Activated CD4-positive, alpha-beta T cell treated with anti-CD3 and anti-CD28 coated beads, Interleukin-2, amount 50 U/mL, for 48 hours (primary cell): ENCODE results near the gene CCN5.

Experiments used
- DNase-seq, 2 experiments: peaks; one replicate each; pipeline ENCODE4 v3.0.0-alpha.2; 2020

CCN5 gene

GRCh38 chr20:44717986-44718385, 2.8 kb downstream of the CCN5 start:
- no peak for DNase-seq

DNA sequence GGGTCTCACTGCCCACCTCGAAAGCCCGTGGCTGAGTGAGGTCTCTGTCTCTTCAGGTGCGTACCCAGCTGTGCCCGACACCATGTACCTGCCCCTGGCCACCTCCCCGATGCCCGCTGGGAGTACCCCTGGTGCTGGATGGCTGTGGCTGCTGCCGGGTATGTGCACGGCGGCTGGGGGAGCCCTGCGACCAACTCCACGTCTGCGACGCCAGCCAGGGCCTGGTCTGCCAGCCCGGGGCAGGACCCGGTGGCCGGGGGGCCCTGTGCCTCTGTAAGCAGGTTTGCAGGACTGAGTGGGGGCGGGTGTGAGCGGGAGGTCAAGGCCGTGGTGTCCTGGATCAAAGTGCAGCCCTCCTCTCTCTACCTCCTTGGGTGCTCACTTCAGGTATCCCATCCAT, 4.7 kb downstream of the CCN5 start:
- no peak for DNase-seq

- DNase-seq = no peak
Measured at GRCh38 chr20:44720621-44720996, 5.4 kb downstream of the CCN5 start.

DNA sequence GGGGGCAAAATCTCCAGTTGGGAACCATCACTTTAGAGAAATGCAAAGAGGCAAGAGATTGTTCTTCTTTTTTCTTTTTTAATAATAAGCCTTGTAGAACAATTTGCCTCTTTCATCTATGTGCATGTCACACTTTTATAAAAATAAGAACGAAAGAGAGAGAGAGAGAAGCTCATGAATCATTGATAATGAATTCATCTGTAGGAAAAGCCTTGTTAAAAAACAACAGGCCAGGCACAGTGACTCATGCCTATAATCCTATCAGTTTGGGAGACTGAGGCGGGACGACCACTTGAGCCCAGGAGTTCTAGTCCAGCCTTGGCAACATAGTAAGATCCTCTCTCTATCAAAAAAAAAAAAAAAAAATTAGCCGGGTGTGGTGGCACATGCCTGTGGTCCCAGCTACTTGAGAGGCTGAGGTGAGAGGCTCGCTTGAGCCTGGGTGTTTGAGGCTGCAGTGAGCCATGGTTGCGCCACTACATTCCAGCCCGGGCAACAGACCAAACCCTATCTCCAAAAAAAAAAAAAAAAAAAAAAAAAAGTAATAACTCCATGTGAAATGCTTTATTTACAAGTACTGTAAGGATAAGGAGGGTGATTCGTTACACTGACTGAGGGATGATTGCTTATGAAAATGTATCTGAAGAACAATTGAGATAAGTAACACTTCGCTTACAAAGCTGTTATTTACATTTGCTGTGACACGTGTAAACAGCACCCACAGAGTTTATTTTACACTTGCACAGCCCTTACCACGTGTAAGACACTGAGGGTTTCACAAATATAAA, 6.0 kb downstream of the CCN5 start:
- DNase-seq = no peak

DNA sequence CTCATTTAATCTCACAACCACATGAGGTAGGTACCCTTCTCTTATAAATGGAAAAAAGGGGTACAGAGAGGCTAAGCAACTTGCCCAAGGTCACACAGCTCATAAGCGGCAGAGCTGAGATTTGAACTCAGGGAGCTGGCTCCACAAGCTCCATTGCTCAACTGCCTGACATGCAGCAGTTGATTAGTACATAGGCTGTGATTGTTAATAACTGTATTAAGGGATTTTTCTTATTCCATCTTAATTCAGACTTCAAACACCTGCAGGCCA, 6.6 kb downstream of the CCN5 start:
- DNase-seq = no peak

DNA sequence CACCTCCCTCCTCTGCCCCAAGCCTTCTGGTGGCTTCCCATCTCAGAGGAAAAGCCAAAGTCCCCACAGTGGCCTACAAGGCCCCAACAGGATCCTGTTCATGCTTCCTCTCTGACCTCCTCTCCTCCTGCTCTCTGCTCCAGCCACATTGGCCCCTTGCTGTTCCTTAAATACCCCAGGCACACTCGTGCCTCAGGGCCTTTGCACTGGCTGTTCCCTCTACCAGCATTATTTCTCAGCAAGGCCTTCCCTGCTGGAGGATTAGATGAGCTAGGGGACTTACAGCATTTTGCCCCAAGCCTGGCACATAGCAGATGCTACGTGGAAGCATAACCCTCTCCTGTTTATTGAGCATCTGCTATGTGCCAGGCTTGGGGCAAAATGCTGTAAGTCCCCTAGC, 7.8 kb downstream of the CCN5 start:
- no peak for DNase-seq

DNA sequence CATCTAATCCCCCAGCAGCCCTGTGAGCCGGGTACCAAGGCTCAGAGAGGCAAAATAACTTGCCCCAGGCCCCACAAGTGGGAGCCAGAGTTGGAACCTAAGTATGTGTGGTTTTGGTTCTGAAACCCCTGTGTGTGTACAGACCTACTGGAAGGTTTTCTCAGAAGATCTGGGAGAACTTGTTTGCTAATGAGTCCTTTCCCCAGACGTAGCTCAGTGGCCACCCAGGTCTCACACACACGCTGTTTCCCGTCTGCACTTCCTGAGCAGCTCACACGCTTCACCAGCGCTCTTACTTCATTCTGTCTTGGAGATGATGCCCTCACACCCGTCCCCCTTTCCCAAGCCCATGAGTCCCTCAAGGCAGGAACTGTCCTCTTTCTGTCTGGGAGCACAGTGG, 8.2 kb downstream of the CCN5 start:
- DNase-seq = no peak

DNA sequence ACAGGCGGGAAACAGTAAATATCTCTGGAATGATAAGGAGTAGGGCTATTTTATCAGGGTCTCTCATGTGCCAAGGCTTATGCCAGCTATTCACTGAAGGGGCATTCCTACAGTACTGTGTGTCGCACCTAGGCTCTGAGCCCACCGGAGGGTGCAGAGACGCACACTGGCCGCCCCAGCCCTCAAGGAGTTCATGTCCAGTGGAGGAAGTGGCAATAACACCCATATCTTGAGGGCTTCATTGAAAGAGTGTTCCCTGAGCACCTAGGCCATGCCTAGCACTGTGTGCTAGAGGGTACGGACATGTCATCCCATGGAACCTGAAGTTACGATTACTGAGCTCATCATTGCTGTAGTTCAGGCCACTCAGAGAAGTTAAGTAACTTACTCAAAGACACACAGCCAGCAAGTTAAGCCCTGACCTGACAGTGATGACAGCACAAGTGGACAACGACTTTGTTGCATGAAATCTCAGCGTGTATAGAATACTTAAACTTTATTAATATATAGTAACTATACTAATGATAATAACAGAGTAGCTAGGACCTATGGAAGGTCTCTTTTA, 8.7 kb downstream of the CCN5 start:
- no peak for DNase-seq

DNA sequence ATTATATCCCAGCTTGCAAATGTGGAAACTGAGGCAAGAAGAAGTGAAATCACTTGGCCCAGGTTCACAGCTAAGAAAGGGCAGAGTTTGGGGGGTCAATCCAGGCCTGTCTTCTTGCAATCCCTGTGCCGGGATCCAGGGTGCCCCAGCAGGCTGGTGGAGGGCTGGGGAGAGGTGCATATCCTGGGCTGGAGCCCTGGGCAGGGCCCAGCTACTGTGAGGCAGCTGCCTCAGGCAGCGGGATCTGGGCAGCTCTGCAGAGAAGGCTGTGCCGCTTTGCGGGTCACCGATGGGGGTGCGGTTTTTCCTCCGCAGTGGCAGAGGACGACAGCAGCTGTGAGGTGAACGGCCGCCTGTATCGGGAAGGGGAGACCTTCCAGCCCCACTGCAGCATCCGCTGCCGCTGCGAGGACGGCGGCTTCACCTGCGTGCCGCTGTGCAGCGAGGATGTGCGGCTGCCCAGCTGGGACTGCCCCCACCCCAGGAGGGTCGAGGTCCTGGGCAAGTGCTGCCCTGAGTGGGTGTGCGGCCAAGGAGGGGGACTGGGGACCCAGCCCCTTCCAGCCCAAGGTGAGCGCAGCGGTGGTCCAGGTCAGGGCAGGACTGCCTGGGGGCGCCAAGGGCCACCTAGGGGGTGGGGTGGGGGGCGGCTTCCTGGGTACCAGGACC, 9.4 kb downstream of the CCN5 start:
- no peak for DNase-seq

- no peak for DNase-seq
Measured at GRCh38 chr20:44725837-44726236, 10.7 kb downstream of the CCN5 start.

DNA sequence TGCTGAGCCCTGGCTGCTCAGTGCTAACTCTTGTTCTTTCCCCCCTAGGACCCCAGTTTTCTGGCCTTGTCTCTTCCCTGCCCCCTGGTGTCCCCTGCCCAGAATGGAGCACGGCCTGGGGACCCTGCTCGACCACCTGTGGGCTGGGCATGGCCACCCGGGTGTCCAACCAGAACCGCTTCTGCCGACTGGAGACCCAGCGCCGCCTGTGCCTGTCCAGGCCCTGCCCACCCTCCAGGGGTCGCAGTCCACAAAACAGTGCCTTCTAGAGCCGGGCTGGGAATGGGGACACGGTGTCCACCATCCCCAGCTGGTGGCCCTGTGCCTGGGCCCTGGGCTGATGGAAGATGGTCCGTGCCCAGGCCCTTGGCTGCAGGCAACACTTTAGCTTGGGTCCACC, 11.9 kb downstream of the CCN5 start:
- no peak for DNase-seq

- no peak for DNase-seq
Measured at GRCh38 chr20:44727651-44728050, 12.5 kb downstream of the CCN5 start.

DNA sequence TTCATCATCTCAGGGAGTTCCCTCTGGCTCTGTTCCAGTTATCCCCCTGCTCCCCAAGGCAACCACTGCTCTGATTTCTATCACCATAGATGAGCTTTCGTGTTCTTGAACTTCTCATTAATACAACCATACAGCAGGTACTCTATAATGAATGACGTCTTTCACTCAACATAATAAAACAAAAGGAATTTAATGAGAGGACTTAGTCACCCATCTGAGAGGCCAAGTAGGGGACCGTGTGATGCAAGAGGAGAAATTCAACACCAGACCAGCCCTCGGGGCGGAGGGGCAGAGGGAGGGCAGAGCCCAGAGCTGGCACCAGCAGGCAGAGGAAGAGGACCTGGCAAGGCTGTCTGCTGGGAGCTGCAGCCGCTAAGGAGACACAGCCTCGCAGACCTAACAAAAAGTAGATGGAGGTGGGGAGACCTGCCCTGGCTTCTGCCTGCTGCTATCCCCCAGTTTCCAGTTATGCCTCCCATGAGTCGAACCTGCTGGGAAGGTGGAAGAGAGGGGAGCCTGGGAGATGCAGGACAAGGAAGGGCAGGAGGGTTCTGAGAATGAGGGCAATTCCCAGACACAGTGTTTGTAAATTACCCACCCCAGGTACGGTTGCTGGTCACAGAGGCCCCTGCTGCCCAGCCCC, 13.8 kb downstream of the CCN5 start:
- no peak for DNase-seq

- DNase-seq = no peak
Measured at GRCh38 chr20:44730441-44730840, 15.3 kb downstream of the CCN5 start.

DNA sequence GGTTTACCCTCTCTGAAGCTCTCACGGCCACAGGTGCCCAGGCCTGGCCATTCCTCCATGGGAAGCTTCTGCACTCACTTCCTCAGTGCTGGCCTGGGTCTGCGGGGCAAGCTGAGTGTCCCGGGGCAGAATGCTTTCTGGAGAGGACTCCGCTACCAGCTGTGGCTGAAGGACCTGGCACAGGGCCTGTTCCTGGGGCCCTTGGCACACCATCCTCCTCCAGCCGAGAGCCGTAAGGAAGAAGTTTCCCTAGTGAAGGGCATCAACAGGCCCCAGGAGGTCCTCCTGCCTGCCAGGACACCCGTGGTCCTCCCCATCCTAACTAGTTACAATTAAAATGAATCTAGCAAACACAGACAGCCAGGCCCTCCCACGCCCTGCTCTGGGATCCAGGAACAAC, 16.5 kb downstream of the CCN5 start:
- no peak for DNase-seq

DNA sequence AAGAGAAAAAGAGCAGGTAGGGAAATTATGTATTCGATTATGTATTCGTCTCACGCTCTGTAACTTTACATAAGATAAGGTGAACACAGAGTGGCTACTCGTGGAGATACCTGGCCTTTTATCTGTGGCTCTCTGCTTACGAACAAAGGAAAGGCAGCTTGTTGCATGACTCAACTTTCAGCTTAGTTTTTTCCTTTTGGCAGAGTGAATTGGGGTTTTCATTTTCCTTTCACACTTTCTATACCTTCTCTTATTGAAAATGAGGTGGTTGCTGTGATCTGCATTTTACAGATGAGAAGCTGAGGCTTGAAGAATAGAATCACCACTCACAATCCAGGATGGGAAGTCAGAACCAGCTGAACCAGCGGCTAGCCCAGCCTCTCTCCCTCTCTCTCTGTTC, 17.2 kb downstream of the CCN5 start:
- DNase-seq = no peak

DNA sequence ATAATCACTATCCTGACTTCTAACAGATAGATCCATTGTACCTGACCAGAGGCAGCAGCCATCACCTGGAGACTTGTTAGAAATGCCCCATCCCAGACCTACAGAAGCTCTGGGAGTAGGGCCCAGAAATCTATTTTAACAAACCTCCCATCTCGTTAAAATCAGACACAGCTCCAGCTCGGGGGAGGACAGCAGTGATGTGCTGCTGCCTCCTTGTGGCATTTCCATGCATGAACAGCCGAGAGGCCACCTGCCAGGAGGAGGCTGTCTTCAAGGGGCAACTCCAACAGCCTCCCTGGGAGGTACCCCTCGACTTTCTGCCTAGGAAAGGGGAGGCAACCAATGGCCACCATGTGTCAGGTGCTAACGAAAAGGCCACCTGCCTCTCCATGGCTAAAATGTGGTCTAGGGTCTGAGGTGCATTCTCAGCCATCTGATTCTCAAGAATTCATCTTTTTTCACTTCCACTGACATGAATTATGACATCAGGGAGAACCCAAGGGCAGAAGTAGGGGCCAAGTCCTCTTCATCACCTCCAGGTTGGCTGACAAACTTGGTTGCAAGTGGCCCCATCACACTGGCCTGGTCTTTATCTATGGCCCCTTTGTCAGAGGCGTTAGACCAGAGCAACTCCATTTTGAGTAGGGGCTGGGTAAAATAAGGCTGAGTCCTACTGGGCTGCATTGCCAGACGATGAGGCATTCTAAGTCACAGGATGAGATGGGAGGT, 18.3 kb downstream of the CCN5 start:
- DNase-seq = peak; percentile 64 to 73

DNA sequence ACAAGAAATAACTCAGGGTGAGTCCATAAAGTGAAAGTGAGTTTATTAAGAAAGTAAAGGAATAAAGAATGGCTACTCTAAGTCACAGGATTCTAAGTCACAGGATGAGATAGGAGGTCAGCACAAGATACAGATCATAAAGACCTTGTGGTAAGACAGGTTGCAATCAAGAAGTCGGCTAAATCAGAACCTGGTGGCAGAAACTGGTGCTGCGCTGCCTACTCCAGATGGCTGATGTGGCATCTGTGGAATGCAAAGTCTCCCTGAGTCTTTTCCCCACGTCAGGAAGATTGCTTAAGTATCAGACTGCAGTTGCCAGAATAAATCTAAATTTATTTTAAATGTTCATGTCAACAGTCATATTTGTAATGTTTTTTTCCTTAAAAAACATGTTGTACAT, 19.8 kb downstream of the CCN5 start:
- no peak for DNase-seq

DNA sequence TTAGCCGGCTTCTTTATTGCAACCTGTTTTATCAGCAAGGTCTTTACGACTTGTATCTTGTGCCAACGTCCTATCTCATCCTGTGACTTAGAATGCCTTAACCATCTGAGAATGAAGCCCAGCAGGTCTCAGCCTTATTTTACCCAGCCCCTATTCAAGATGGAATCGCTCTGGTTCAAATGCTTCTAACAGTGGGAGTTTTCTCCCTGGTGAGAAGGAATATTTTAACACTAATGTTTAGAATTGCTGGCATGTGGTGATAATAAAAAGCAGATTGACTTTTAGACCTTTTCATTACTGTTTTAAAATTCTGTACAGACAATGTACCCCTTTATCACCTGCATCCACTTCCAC, 20.6 kb downstream of the CCN5 start:
- DNase-seq = no peak

DNA sequence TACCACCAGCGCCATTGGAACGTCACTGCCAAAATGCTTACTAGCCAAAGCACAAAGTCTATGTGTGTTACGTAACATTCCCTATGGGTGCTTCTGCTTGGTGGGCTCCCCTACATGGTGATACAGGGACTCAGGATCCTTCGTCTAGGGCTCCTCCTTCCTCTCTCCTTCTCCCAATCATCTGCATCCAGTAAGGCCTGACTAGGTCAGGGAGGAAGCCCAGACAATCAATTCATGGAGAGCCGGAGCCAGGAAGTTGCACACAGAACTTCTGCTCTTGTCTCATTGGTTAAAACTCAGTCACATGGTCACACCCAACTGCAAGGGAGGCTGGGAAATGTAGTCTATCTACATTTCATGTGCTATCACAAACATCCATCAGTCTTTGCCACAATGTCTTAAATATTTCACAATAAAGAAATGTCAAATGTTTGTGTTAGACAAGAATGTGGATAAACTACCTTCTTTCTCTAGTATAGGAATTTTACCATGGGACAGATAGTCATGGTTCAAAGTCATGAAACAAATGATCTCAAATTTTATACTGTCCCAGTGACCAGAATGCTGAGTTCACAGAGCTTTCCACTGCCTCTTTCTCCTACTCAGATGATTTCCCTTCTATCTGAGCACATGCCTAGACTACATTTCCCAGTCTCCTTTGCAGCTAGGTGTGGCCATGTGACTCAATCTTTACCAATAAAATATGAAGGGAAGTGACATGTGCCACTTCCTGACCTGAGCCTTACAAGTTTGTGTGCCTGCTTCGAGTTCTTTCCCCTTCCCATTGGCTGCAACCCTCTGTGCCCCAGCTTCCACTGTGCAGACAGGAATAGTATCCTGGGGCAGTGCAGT, 21.2 kb downstream of the CCN5 start:
- peak in 1 of 2 experiments; percentile 29 for DNase-seq

DNA sequence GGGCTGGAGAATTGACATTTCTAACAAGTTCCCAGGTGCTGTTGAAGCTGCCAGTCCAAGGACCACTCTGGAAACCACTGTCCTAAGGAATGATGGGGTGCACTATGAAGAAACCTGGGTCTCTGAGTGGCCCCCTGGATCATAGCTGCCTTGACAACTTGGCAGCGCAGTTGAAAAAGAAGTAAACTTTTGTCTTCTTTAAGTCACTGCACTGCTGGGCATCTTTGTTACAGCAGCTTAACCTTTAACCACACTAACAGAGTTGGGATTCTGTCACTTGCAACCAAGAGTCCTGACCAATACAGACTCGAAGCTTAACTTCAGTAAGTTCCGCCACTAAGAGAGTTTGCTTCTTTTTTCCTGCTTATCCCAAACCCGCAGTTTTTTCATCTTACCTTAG, 21.9 kb downstream of the CCN5 start:
- DNase-seq = no peak

GRCh38 chr20:44738813-44739477, 23.8 kb downstream of the CCN5 start:
- DNase-seq = peak; percentile 41 to 60
